Measurements from ENCODE around the gene RUVBL2.

The RUVBL2 gene

GRCh38 chr19:48964205-48965039, 29.3 kb upstream of the RUVBL2 start:
- DNase-seq: peak; percentile 71

- peak; percentile 97 for DNase-seq
Measured at GRCh38 chr19:48965040-48965805, 28.5 kb upstream of the RUVBL2 start, which contains the start of gene FTL. TSS of gene FTL (plus strand) at chr19:48965309. CDS start at chr19:48965508, 199 bp downstream.

- DNase-seq: peak; percentile 83
Measured at GRCh38 chr19:48965806-48966540, 27.7 kb upstream of the RUVBL2 start.

GRCh38 chr19:48966541-48967345, 26.9 kb upstream of the RUVBL2 start:
- no peak for DNase-seq

GRCh38 chr19:48967346-48968178, 26.1 kb upstream of the RUVBL2 start:
- DNase-seq: peak; percentile 37

GRCh38 chr19:48968179-48968661, 25.5 kb upstream of the RUVBL2 start:
- DNase-seq: no peak

- no peak for DNase-seq
Measured at GRCh38 chr19:48968813-48969218, 24.9 kb upstream of the RUVBL2 start.

- DNase-seq: peak; percentile 43
Measured at GRCh38 chr19:48969276-48970138, 24.2 kb upstream of the RUVBL2 start.

- DNase-seq: no peak
Measured at GRCh38 chr19:48970139-48970766, 23.4 kb upstream of the RUVBL2 start.

GRCh38 chr19:48970923-48971395, 22.7 kb upstream of the RUVBL2 start:
- peak; percentile 74 for DNase-seq

GRCh38 chr19:48975947-48976847, 17.5 kb upstream of the RUVBL2 start:
- DNase-seq: no peak

- DNase-seq: no peak
Measured at GRCh38 chr19:48977061-48977460, 16.6 kb upstream of the RUVBL2 start.

- no peak for DNase-seq
Measured at GRCh38 chr19:48982280-48982679, 11.4 kb upstream of the RUVBL2 start.

GRCh38 chr19:48985711-48986110, 8.0 kb upstream of the RUVBL2 start:
- no peak for DNase-seq

- DNase-seq: no peak
Measured at GRCh38 chr19:48986211-48986610, 7.5 kb upstream of the RUVBL2 start.

- no peak for DNase-seq
Measured at GRCh38 chr19:48987323-48987722, 6.4 kb upstream of the RUVBL2 start.

- DNase-seq: no peak
Measured at GRCh38 chr19:48988286-48988685, 5.4 kb upstream of the RUVBL2 start.

GRCh38 chr19:48988860-48989259, 4.8 kb upstream of the RUVBL2 start:
- no peak for DNase-seq

Measured in fibroblast of skin of right biceps (primary cell).